Measurements from ENCODE around the gene OTUD7B. TPM values are rescaled to one million over a fixed set of nuclear protein-coding genes. Genes with fewer than 3 reads are reported as not detected.
"Not testable (repeated sequence)": the region's sequence is repeated elsewhere in the genome, so short reads cannot be mapped to it uniquely, and the experiment has no call there.

OTUD7B gene
- total RNA-seq, 1 experiment from 2014 or later: 11.9 TPM

- no peak for DNase-seq (ENCODE audit: low spot score)
- in situ Hi-C loops (cut with HindIII; ENCODE audit: low sequenced_read_pairs): no loop called here
Observed at GRCh38 chr1:149966405-149966804, 44.1 kb downstream of the OTUD7B start.

DNA sequence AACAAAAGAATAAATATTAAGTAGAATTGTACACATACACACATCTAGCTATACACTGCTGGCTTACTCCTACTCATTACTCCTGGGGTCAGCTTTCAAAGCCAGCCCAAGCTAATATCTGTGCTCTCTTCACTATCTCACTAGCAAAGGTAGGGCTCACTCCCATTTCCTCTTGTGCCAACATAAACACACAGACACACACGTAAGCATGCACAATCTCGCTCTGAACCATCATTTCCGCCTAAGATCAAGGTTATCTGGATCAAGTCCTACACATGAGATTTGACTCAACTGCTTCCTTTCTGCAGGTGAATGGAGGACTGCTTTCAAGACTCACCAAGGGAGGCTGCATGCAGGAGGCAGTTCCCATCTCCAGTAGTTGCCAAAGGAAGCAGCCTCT, 45.1 kb downstream of the OTUD7B start:
- DNase-seq (ENCODE audit: low spot score): no peak
- in situ Hi-C loops (cut with HindIII; ENCODE audit: low sequenced_read_pairs): no loop called here

- DNase-seq (ENCODE audit: low spot score): no peak
- in situ Hi-C loops (cut with HindIII; ENCODE audit: low sequenced_read_pairs): no loop called here
Observed at GRCh38 chr1:149963358-149963757, 47.2 kb downstream of the OTUD7B start.

DNA sequence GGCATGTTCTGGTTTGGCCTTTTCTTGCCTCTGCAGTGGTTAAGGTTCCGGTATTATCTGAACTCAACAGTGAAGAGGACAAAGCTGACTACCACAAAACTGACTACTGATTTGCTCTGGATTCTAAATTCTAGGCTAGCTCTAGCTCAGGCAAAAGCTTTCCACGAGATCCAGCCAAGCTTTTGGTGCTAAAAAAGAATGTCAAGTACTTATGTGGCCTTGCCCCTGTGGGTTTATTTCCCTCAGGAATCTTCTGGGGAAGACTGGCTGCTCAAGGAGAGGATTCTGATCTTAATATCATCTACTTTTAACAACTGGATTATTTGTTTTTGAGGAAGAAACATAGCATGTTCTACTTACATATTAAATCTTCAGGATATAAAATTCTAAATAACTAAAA, 47.8 kb downstream of the OTUD7B start:
- in situ Hi-C loops (cut with HindIII; ENCODE audit: low sequenced_read_pairs): no loop called here
- DNase-seq (ENCODE audit: low spot score): no peak

DNA sequence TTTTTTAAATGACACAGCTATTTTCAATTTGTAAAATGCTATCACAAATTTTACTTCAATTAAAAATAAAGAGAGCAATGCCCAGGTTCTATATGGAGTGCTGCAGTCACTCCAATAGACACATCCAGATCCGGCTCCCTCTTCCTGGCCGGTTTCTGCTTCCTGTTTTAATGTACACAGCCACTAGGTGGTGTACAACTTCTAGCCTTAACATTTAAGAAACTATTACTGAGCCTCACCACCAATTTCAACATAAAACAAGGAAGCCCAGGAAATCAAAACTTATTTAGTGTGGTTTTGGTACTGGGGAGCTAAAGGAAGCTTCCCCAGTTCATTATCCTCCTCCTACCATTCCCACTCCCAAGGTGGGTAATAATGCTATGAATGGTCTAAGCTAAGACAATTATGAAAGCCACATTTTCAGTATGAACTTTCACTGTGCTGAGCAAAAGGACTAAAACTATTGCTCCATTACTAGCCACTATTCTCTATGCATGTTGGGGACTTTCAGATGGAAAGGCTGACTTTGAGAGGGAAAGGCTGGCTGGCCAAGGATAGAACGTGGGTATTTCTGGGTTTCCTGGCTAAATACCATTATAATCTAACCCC, 48.4 kb downstream of the OTUD7B start:
- in situ Hi-C loops (cut with HindIII; ENCODE audit: low sequenced_read_pairs): no loop called here
- peak; percentile 85 for DNase-seq (ENCODE audit: low spot score)

DNA sequence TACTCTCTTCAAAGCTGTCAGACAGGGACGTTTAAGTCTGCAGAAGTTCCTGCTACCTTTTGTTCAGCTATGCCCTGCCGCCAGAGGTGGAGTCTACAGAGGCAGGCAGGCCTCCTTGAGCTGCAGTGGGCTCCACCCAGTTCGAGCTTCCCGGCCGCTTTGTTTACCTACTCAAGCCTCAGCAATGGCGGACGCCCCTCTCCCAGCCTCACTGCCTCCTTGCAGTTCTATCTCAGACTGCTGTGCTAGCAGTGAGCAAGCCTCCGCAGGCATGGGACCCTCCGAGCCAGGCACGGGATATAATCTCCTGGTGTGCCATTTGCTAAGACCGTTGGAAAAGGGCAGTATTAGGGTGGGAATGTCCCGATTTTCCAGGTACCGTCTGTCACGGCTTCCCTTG, 53.0 kb downstream of the OTUD7B start:
- DNase-seq (ENCODE audit: low spot score); in situ Hi-C loops (cut with HindIII; ENCODE audit: low sequenced_read_pairs): not testable (repeated sequence)

- in situ Hi-C loops (cut with HindIII; ENCODE audit: low sequenced_read_pairs): no loop called here
- no peak for DNase-seq (ENCODE audit: low spot score)
Observed at GRCh38 chr1:149949911-149950310, 60.6 kb downstream of the OTUD7B start.

DNA sequence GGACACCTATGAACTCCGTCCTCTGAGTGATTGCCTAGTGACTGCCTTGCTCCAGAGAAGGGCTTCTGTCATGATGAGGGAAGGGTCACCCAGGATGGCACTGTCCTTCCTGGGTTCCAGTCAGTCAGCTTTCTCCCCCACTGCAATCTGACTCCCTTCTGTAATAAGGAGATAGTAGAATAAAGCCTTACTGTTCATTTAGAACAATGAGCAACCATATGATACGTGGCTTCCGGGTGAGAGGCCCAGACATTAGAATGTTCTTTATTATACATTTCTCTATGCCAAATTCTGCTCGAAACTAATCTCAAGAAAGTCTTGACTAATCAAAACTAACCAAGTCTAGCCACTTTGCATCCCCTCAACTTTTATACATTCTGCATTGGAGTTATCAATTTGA, 65.3 kb downstream of the OTUD7B start:
- no peak for DNase-seq (ENCODE audit: low spot score)
- in situ Hi-C loops (cut with HindIII; ENCODE audit: low sequenced_read_pairs): no loop called here

- in situ Hi-C loops (cut with HindIII; ENCODE audit: low sequenced_read_pairs): no loop called here
- no peak for DNase-seq (ENCODE audit: low spot score)
Observed at GRCh38 chr1:149942885-149943284, 67.6 kb downstream of the OTUD7B start.

DNA sequence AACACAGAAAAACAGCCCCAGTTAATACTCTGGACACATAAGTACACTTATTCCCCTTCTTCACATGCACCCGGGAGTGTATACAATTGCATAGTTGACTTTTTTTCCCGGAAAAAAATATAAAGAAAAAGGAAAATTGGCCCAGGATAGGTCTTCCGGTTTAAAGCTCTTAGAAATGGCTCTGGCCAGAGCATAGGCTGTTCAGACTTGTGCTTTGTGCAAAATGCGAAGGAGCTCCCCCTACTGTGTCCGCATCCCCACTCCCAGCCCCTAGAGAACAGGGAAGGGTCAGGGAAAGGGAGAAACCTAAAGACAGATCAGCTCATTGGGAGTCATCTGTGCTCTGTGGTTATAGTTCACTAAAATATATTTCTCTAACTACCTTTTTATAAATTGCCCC, 68.3 kb downstream of the OTUD7B start:
- in situ Hi-C loops (cut with HindIII; ENCODE audit: low sequenced_read_pairs): no loop called here
- DNase-seq (ENCODE audit: low spot score): peak; percentile 53

- in situ Hi-C loops (cut with HindIII; ENCODE audit: low sequenced_read_pairs): no loop called here
- no peak for DNase-seq (ENCODE audit: low spot score)
Observed at GRCh38 chr1:149940427-149940826, 70.1 kb downstream of the OTUD7B start.

DNA sequence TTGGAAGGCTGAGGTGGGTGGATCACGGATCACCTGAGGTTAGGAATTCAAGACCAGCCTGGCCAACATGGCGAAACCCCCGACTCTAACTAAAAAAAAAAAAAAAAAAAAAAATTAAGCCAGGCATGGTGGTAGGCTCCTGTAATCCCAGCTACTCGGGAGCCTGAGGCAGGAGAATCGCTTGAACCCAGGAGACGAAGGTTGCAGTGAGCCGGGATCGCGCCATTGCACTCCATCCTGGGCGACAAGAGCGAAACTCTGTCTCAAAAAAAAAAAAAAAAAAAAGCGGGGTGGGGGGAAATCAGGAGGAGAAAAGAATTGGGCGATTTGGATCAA, 71.9 kb downstream of the OTUD7B start:
- in situ Hi-C loops (cut with HindIII; ENCODE audit: low sequenced_read_pairs); DNase-seq (ENCODE audit: low spot score): not testable (repeated sequence)

GRCh38 chr1:149937759-149938158, 72.8 kb downstream of the OTUD7B start:
- in situ Hi-C loops (cut with HindIII; ENCODE audit: low sequenced_read_pairs): no loop called here
- no peak for DNase-seq (ENCODE audit: low spot score)

DNA sequence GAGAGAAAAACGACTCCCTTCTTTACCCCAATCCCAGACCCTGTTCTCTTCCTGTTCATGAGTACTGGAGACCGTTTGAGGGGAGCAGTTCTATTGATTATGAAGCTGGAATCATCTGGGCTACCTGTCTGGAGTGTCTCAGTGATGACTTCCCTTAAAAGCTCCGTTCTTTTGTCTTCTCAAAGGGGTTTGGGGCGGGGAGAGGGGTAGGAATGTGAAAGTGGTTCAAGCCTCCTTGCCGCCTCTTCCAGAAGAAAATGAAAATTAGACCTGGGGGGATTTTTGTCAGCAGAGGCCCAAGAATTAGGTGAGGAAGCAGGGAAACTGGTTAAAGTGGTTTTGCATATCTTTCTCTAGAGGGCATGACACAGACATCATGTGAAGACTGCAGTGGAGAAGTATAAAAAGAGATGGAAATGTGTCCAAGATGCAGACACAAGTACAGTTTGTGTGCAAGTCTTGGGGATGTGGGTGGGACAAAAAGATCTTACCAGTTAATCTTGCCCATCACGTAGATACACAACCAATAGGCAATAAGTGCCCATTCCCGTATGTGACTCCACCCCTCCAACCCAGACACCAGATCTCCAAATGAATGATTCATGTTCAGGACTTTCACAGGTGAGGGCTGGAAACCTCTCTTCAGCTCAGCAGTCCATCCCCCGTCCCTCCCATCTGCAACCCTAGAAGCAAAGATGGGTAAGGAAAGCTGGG, 73.4 kb downstream of the OTUD7B start:
- in situ Hi-C loops (cut with HindIII; ENCODE audit: low sequenced_read_pairs): no loop called here

DNA sequence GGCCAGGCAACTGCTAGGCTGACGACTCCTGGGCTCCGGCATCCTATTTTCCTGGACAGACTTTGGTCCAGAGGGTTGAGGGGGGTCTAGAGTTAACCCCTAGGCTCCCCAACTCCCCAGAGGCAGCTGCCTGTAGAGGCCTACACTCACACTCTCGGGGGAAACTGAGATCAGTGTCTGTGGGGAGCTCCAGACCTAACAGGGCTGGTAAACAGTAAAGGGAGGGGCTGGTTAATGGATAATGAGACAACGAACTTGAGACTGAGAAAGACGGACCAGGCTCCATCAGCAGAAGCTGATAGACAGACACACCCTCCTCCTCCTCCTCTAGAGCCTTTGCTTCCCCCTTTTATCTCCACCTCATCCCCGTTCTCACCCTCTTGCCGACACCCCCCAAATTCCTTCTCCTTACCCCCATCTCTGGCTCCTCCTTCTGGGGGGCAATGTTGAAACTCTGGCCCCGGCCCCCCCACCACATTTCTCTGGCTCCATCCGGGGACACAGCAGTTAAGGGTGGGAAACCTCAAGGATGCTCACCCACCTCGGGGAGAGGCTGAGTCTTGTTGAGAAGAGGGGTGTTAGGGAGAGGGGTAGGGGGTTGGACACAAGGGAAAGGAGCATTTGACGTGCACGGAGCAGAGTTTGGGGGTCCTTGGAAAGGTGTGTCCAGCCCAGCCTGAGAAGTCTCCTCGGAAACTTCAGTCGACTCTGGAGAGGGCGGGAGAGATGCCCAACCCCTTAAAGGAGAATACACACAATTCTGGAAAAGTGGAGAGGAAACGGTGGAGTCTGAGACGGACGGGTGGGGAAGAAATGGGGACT, 74.1 kb downstream of the OTUD7B start, which contains the start of gene MTMR11:
MTMR11 (minus strand) TSS at position 710 of the 822 bp plus-strand sequence; CDS start at position 478, 232 bp downstream.
- peak; percentile 61 for DNase-seq (ENCODE audit: low spot score)
- in situ Hi-C loops (cut with HindIII; ENCODE audit: low sequenced_read_pairs): no loop called here

More for the DNA sequence above, 73.4 kb downstream of the OTUD7B start:
- DNase-seq (ENCODE audit: low spot score): peak; percentile 67

- in situ Hi-C loops (cut with HindIII; ENCODE audit: low sequenced_read_pairs): no loop called here
- DNase-seq (ENCODE audit: low spot score): peak; percentile 58
Observed at GRCh38 chr1:149934356-149934755, 76.2 kb downstream of the OTUD7B start.

- DNase-seq (ENCODE audit: low spot score): no peak
- in situ Hi-C loops (cut with HindIII; ENCODE audit: low sequenced_read_pairs): no loop called here
Observed at GRCh38 chr1:149933208-149933607, 77.3 kb downstream of the OTUD7B start.

- DNase-seq (ENCODE audit: low spot score): no peak
- in situ Hi-C loops (cut with HindIII; ENCODE audit: low sequenced_read_pairs): no loop called here
Observed at GRCh38 chr1:149932474-149932873, 78.1 kb downstream of the OTUD7B start.

- in situ Hi-C loops (cut with HindIII; ENCODE audit: low sequenced_read_pairs): no loop called here
Observed at GRCh38 chr1:149931212-149931790, 79.2 kb downstream of the OTUD7B start.

DNA sequence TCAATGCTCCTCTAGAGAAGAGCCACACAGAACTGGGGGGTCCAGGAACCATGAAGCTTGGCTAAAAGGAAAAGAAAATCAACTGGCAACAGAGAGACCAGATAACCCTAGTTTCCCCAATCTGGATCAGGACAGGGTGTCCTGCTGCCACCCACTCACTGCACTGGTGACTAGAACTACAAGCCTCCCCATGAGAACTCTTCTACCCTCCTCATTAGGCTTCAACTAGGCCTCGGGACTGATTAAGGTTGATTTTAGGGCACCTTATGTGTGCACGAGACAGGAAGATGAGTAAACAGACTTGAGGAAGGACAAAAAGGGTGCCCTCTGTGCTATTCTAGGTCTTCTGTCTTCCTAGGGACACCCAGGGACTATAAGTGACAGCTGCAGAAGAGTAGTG, 80.7 kb downstream of the OTUD7B start:
- no peak for DNase-seq (ENCODE audit: low spot score)
- in situ Hi-C loops (cut with HindIII; ENCODE audit: low sequenced_read_pairs): no loop called here

More at GRCh38 chr1:149931212-149931790, 79.2 kb downstream of the OTUD7B start:
- DNase-seq (ENCODE audit: low spot score): no peak
